ENCODE data around the gene FNBP1.

DNA sequence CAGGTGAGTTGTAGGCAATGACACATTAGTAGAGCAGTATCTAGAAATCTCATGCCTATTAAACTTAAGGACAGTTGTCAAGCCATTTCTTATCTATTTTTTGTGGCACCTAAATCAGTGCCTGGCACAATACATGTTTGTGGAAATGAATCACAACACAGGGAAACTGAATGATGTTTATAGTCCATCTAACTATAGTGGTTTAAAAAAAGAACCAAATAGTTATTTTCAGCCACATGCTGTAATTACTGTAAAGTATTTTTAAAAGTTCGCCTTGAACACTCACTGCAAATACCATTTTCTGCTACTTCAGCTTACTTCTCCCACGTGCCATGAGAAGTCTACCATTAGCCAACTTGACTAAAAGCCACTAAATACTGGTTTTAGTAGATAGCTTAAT lies 21.9 kb downstream of the FNBP1 start:
- no peak for TF ChIP-seq HOXA7 (CRISPR knock-in tag; IDR thresholded peaks at IDR 0.05; ENCODE audit: borderline replicate concordance)
- TF ChIP-seq ZNF747 (tag by site-specific recombination; IDR thresholded peaks at IDR 0.05) = no peak
- TF ChIP-seq, protein P1, sequence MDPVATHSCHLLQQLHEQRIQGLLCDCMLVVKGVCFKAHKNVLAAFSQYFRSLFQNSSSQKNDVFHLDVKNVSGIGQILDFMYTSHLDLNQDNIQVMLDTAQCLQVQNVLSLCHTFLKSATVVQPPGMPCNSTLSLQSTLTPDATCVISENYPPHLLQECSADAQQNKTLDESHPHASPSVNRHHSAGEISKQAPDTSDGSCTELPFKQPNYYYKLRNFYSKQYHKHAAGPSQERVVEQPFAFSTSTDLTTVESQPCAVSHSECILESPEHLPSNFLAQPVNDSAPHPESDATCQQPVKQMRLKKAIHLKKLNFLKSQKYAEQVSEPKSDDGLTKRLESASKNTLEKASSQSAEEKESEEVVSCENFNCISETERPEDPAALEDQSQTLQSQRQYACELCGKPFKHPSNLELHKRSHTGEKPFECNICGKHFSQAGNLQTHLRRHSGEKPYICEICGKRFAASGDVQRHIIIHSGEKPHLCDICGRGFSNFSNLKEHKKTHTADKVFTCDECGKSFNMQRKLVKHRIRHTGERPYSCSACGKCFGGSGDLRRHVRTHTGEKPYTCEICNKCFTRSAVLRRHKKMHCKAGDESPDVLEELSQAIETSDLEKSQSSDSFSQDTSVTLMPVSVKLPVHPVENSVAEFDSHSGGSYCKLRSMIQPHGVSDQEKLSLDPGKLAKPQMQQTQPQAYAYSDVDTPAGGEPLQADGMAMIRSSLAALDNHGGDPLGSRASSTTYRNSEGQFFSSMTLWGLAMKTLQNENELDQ (tag by site-specific recombination; IDR thresholded peaks at IDR 0.05; ENCODE audit: low read depth) = no peak
- no peak for TF ChIP-seq PRDM1 (tag by site-specific recombination; IDR thresholded peaks at IDR 0.05)
- TF ChIP-seq KLF10 (tag by site-specific recombination; IDR thresholded peaks at IDR 0.05) = no peak
- TF ChIP-seq, protein P2, sequence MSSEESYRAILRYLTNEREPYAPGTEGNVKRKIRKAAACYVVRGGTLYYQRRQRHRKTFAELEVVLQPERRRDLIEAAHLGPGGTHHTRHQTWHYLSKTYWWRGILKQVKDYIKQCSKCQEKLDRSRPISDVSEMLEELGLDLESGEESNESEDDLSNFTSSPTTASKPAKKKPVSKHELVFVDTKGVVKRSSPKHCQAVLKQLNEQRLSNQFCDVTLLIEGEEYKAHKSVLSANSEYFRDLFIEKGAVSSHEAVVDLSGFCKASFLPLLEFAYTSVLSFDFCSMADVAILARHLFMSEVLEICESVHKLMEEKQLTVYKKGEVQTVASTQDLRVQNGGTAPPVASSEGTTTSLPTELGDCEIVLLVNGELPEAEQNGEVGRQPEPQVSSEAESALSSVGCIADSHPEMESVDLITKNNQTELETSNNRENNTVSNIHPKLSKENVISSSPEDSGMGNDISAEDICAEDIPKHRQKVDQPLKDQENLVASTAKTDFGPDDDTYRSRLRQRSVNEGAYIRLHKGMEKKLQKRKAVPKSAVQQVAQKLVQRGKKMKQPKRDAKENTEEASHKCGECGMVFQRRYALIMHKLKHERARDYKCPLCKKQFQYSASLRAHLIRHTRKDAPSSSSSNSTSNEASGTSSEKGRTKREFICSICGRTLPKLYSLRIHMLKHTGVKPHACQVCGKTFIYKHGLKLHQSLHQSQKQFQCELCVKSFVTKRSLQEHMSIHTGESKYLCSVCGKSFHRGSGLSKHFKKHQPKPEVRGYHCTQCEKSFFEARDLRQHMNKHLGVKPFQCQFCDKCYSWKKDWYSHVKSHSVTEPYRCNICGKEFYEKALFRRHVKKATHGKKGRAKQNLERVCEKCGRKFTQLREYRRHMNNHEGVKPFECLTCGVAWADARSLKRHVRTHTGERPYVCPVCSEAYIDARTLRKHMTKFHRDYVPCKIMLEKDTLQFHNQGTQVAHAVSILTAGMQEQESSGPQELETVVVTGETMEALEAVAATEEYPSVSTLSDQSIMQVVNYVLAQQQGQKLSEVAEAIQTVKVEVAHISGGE (tag by site-specific recombination; conservative IDR thresholded peaks at IDR 0.05; ENCODE audit: low read depth) = no peak
- no peak for TF ChIP-seq ZNF341 (tag by site-specific recombination; IDR thresholded peaks at IDR 0.05; ENCODE audit: low read depth)
- TF ChIP-seq, protein P3, sequence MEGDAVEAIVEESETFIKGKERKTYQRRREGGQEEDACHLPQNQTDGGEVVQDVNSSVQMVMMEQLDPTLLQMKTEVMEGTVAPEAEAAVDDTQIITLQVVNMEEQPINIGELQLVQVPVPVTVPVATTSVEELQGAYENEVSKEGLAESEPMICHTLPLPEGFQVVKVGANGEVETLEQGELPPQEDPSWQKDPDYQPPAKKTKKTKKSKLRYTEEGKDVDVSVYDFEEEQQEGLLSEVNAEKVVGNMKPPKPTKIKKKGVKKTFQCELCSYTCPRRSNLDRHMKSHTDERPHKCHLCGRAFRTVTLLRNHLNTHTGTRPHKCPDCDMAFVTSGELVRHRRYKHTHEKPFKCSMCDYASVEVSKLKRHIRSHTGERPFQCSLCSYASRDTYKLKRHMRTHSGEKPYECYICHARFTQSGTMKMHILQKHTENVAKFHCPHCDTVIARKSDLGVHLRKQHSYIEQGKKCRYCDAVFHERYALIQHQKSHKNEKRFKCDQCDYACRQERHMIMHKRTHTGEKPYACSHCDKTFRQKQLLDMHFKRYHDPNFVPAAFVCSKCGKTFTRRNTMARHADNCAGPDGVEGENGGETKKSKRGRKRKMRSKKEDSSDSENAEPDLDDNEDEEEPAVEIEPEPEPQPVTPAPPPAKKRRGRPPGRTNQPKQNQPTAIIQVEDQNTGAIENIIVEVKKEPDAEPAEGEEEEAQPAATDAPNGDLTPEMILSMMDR (tag by site-specific recombination; IDR thresholded peaks at IDR 0.05) = no peak
